Panc1 (cell line): Measurements from ENCODE around the gene CORO2B. TPM values are rescaled to one million over a fixed set of nuclear protein-coding genes. Genes with fewer than 3 reads are reported as not detected.

Source experiments
- ATAC-seq: fragments of 200-7000 bp; cut with Tn5 transposase; 2 replicates; pipeline ENCODE4 v1.9.1; 2020; ENCODE audit warnings: mild to moderate bottlenecking, moderate library complexity
- BruUV-seq: library from RNA; stranded (reverse); fragments of 400-500 nt; replicated peaks from 2 replicates; lab custom pipeline; 2021; lab: Mats Ljungman, UMichigan
- CTCF ChIA-PET: fragments of 300-600 bp; sonication (Branson Sonifier 250); formaldehyde crosslinking; loops from one replicate; lab custom pipeline; 2022; ENCODE audit warnings: antibody characterized with exemption; lab: Charles Lee
- POLR2A ChIA-PET: fragments of 300-600 bp; sonication (Branson Sonifier 250); formaldehyde crosslinking; loops from one replicate; lab custom pipeline; 2022; ENCODE audit warnings: antibody characterized with exemption; lab: Charles Lee
- DNase-seq: peaks from one replicate; pipeline ENCODE4 v3.0.0-alpha.2; 2010; ENCODE audit warnings: low read depth, low spot score
- H3K27ac ChIP-seq: 2 replicates; pipeline ENCODE4 v1.5.1; 2011; ENCODE audit warnings: mild to moderate bottlenecking, low read length, inconsistent platforms
- H3K27me3 ChIP-seq: fragments of 200-500 bp; sonication (Bioruptor generic); 2 replicates; pipeline ENCODE4 v1.6.0; 2014; ENCODE audit warnings: low read length, inconsistent platforms; ENCODE audit not compliant: control insufficient read depth, insufficient read depth
- H3K36me3 ChIP-seq: fragments of 200-500 bp; sonication (Bioruptor generic); 2 replicates; pipeline ENCODE4 v1.5.1; 2014; ENCODE audit warnings: inconsistent platforms, mild to moderate bottlenecking, low read length, moderate library complexity; ENCODE audit not compliant: control insufficient read depth, insufficient read depth
- H3K4me1 ChIP-seq: 2 replicates; pipeline ENCODE4 v1.5.1; 2011; ENCODE audit warnings: inconsistent platforms, mild to moderate bottlenecking, low read length, moderate library complexity; ENCODE audit not compliant: control insufficient read depth, insufficient read depth
- H3K4me3 ChIP-seq, 2 experiments: 2 replicates each; pipeline ENCODE4 v1.5.1; 2011 to 2012; ENCODE audit warnings: low read depth in 2 of 2, low read length in 2 of 2, mild to moderate bottlenecking in 2 of 2, inconsistent platforms in 1 of 2, moderate library complexity in 1 of 2
- H3K9me3 ChIP-seq: fragments of 200-500 bp; sonication (Bioruptor generic); 2 replicates; pipeline ENCODE4 v1.5.1; 2014; ENCODE audit warnings: low read depth, mild to moderate bottlenecking, inconsistent platforms, low read length, moderate library complexity; ENCODE audit not compliant: control insufficient read depth, insufficient read depth
- CTCF ChIP-seq: fragments of 450-650 bp; IDR thresholded peaks from 2 replicates; pipeline ENCODE4 v1.5.1; 2017; ENCODE audit warnings: mild to moderate bottlenecking
- POLR2AphosphoS5 ChIP-seq: IDR thresholded peaks from 2 replicates; pipeline ENCODE4 v1.6.1; 2012; ENCODE audit warnings: mild to moderate bottlenecking, low read depth, low read length, moderate library complexity
- REST ChIP-seq, 2 experiments: IDR thresholded peaks; 2 replicates each; pipeline ENCODE4 v1.6.1; 2011 to 2012; ENCODE audit warnings: low read depth in 2 of 2, control low read depth in 1 of 2, low read length in 1 of 2, mild to moderate bottlenecking in 1 of 2, moderate library complexity in 1 of 2; ENCODE audit not compliant: insufficient read depth in 1 of 2
- SIN3A ChIP-seq: IDR thresholded peaks from 2 replicates; pipeline ENCODE4 v1.6.1; 2012; ENCODE audit warnings: low read depth, mild to moderate bottlenecking, low read length, moderate library complexity, borderline replicate concordance; ENCODE audit not compliant: insufficient read depth
- TCF7L2 ChIP-seq: IDR thresholded peaks from 2 replicates; pipeline ENCODE4 v1.6.1; 2011; ENCODE audit warnings: mild to moderate bottlenecking, low read depth, low read length, inconsistent platforms
- in situ Hi-C: cut with HindIII; loops from 2 replicates; pipeline ENCODE4 v1.10.0; 2016; ENCODE audit warnings: low sequenced_read_pairs, low pct_unique_long_range_greater_than_20kb
- intact Hi-C: fragments of 100-400 bp; cut with micrococcal nuclease; formaldehyde crosslinking; loops from one replicate; pipeline ENCODE4 v1.10.0; 2022; ENCODE audit not compliant: unreplicated experiment
- total RNA-seq: library from RNA; stranded (reverse); gene quantifications from one replicate; pipeline ENCODE4 v1.2.1, GENCODE V29; 2021; ENCODE audit not compliant: unreplicated experiment

The CORO2B gene
- total RNA-seq, 1 experiment from 2014 or later = 0.36 TPM

GRCh38 chr15:68557469-68558317 is 21.1 kb upstream of the CORO2B start:
- Histone ChIP-seq H3K27me3 (no peaks in the 10 kb centered on the region; the same call in 1 of the 2 replicates), H3K27ac (no peak overlapping the region), H3K4me3 (no peak overlapping the region), H3K36me3 (no peaks in the 10 kb centered on the region), H3K4me1 (no peaks in the 10 kb centered on the region; the same call in 1 of the 2 replicates), H3K9me3 (no peaks in the 10 kb centered on the region)
- ChIA-PET POLR2A (no interaction called here), CTCF (interaction anchor here (1.0 kb wide), 1 partner anchor 116 kb away, joined by 4 read pairs; no protein-coding TSS in a partner anchor)
- intact Hi-C loops (no loop called here), in situ Hi-C loops (no loop called here)
- ATAC-seq = no peak
- DNase-seq = no peak
- no peak for TF ChIP-seq REST (IDR thresholded peaks at IDR 0.05; ENCODE audit: insufficient read depth in 1 of 2, low read depth in 2 of 2, low read length in 1 of 2)
- TF ChIP-seq POLR2AphosphoS5 = no peak
- no peak for TF ChIP-seq SIN3A
- TF ChIP-seq TCF7L2 = no peak
- TF ChIP-seq CTCF = no peak
- no TSS peak for BruUV-seq

- CTCF ChIA-PET = interaction anchor here (0.5 to 2.6 kb wide), 6 partner anchors 10 to 367 kb away, joined by 3 to 55 read pairs (median 4); no protein-coding TSS in a partner anchor
- H3K9me3 ChIP-seq = no peaks in the 10 kb centered on the region
- POLR2A ChIA-PET = no interaction called here
- H3K27ac ChIP-seq = no peak overlapping the region
- TF ChIP-seq TCF7L2 = no peak
- TF ChIP-seq POLR2AphosphoS5 = no peak
- no peak for TF ChIP-seq SIN3A
- no peak for TF ChIP-seq REST (IDR thresholded peaks at IDR 0.05; ENCODE audit: insufficient read depth in 1 of 2, low read depth in 2 of 2, low read length in 1 of 2)
- TF ChIP-seq CTCF = no peak
- H3K36me3 ChIP-seq = no peaks in the 10 kb centered on the region
- no peak for DNase-seq
- BruUV-seq = no TSS peak
- no peaks in the 10 kb centered on the region; the same call in 1 of the 2 replicates for H3K4me1 ChIP-seq
- H3K4me3 ChIP-seq = peak overlapping the region; percentile 30 to 52; a peak in 3 of 4 replicates
- H3K27me3 ChIP-seq = no peaks in the 10 kb centered on the region; the same call in 1 of the 2 replicates
- in situ Hi-C loops = no loop called here
- intact Hi-C loops = no loop called here
- no peak for ATAC-seq
Observed at GRCh38 chr15:68558318-68559305, 20.2 kb upstream of the CORO2B start.
